A673 (cell line): ENCODE measurements around the gene TLE1. TPM values are rescaled to one million over a fixed set of nuclear protein-coding genes. Genes with fewer than 3 reads are reported as not detected.

Experiments
- BruUV-seq: library from RNA; stranded (reverse); fragments of 400-500 nt; replicated peaks from 2 replicates; lab custom pipeline; 2021; lab: Mats Ljungman, UMichigan
- CTCF ChIA-PET: fragments of 300-600 bp; sonication (Branson Sonifier 250); formaldehyde crosslinking; loops from one replicate; lab custom pipeline; 2022; ENCODE audit warnings: antibody characterized with exemption; lab: Charles Lee
- POLR2A ChIA-PET: fragments of 300-600 bp; sonication (Branson Sonifier 250); formaldehyde crosslinking; loops from one replicate; lab custom pipeline; 2022; ENCODE audit warnings: antibody characterized with exemption; ENCODE audit not compliant: low non-redundant PET; lab: Charles Lee
- DNase-seq: peaks from one replicate; pipeline ENCODE4 v3.0.0-alpha.2; 2015; ENCODE audit warnings: low spot score
- H3K27ac ChIP-seq: fragments of 200-600 bp; sonication (generic); 2 replicates; pipeline ENCODE4 v1.5.1; 2016; ENCODE audit warnings: mixed run types, low read depth, mild to moderate bottlenecking, mixed read lengths, antibody characterized with exemption, low read length; ENCODE audit not compliant: poor library complexity, severe bottlenecking
- H3K27me3 ChIP-seq: fragments of 200-600 bp; sonication (generic); replicated peaks from 2 replicates; pipeline ENCODE4 v1.6.1; 2017; ENCODE audit warnings: mixed run types, low read depth, mild to moderate bottlenecking, mixed read lengths, antibody characterized with exemption, low read length; ENCODE audit not compliant: insufficient read depth, poor library complexity
- H3K36me3 ChIP-seq: fragments of 200-600 bp; sonication (generic); 2 replicates; pipeline ENCODE4 v1.6.1; 2016; ENCODE audit warnings: mixed run types, mild to moderate bottlenecking, mixed read lengths, antibody characterized with exemption, low read length; ENCODE audit not compliant: insufficient read depth, poor library complexity, severe bottlenecking
- H3K4me1 ChIP-seq: fragments of 200-600 bp; sonication (generic); 2 replicates; pipeline ENCODE4 v1.6.1; 2017; ENCODE audit warnings: mixed run types, mild to moderate bottlenecking, mixed read lengths, antibody characterized with exemption, low read length; ENCODE audit not compliant: insufficient read depth, poor library complexity, severe bottlenecking
- H3K4me3 ChIP-seq: fragments of 200-600 bp; sonication (generic); 2 replicates; pipeline ENCODE4 v1.5.1; 2016; ENCODE audit warnings: low read depth, mixed run types, mild to moderate bottlenecking, mixed read lengths, low read length; ENCODE audit not compliant: poor library complexity, severe bottlenecking
- H3K9me3 ChIP-seq: fragments of 200-600 bp; sonication (generic); 2 replicates; pipeline ENCODE4 v1.6.1; 2016; ENCODE audit warnings: mixed run types, low read depth, mild to moderate bottlenecking, mixed read lengths, antibody characterized with exemption, low read length; ENCODE audit not compliant: poor library complexity, severe bottlenecking
- CTCF ChIP-seq: fragments of 300-800, 200-600 bp; sonication (generic); conservative IDR thresholded peaks from 2 replicates; pipeline ENCODE4 v1.5.1; 2017; ENCODE audit warnings: low read depth, mild to moderate bottlenecking, antibody characterized with exemption, low read length, moderate library complexity, mixed read lengths
- EZH2 ChIP-seq: fragments of 200-600 bp; sonication (generic); IDR thresholded peaks from 2 replicates; pipeline ENCODE4 v1.6.1; 2017; ENCODE audit warnings: borderline replicate concordance, low read depth, mild to moderate bottlenecking, mixed read lengths, antibody characterized with exemption, low read length; ENCODE audit not compliant: poor library complexity, severe bottlenecking
- intact Hi-C: fragments of 100-400 bp; cut with micrococcal nuclease; formaldehyde crosslinking; loops from one replicate; pipeline ENCODE4 v1.10.0; 2022; ENCODE audit not compliant: unreplicated experiment
- total RNA-seq: library from RNA; stranded (reverse); gene quantifications from 2 replicates; pipeline ENCODE4 v1.2.3, GENCODE V29; 2021

The TLE1 gene
- total RNA-seq, 1 experiment from 2014 or later, result 2.2 TPM

- ChIA-PET CTCF (no interaction called here), POLR2A (no interaction called here)
- intact Hi-C loops, result no loop called here
- no peak for DNase-seq
- peaks cover 7% of the 10 kb centered on the region for H3K27me3 ChIP-seq
- no TSS peak for BruUV-seq
- H3K36me3 ChIP-seq, result no peaks in the 10 kb centered on the region
- no peak overlapping the region for H3K27ac ChIP-seq
- no peaks in the 10 kb centered on the region for H3K9me3 ChIP-seq
- no peak overlapping the region for H3K4me3 ChIP-seq
- TF ChIP-seq CTCF, result no peak
- no peak for TF ChIP-seq EZH2
- no peaks in the 10 kb centered on the region for H3K4me1 ChIP-seq
Observed at GRCh38 chr9:81542118-81542889, 147.0 kb downstream of the TLE1 start.

GRCh38 chr9:81540142-81540710 is 149.1 kb downstream of the TLE1 start:
- Histone ChIP-seq H3K4me1 (no peaks in the 10 kb centered on the region), H3K4me3 (no peak overlapping the region), H3K27me3 (peaks cover 14% of the 10 kb centered on the region), H3K27ac (no peak overlapping the region), H3K36me3 (no peaks in the 10 kb centered on the region), H3K9me3 (no peaks in the 10 kb centered on the region)
- CTCF ChIA-PET, result no interaction called here
- TF ChIP-seq EZH2, result no peak
- no peak for TF ChIP-seq CTCF
- DNase-seq, result no peak
- BruUV-seq, result no TSS peak
- POLR2A ChIA-PET, result no interaction called here
- intact Hi-C loops, result no loop called here

GRCh38 chr9:81539317-81539716 is 150.0 kb downstream of the TLE1 start:
- Histone ChIP-seq H3K27me3 (peaks cover 14% of the 10 kb centered on the region), H3K4me1 (no peaks in the 10 kb centered on the region), H3K27ac (no peak overlapping the region), H3K36me3 (no peaks in the 10 kb centered on the region), H3K4me3 (no peak overlapping the region), H3K9me3 (no peaks in the 10 kb centered on the region)
- BruUV-seq, result no TSS peak
- TF ChIP-seq EZH2, result no peak
- no peak for TF ChIP-seq CTCF
- ChIA-PET POLR2A (no interaction called here), CTCF (no interaction called here)
- DNase-seq, result no peak
- intact Hi-C loops, result no loop called here
